IMR-90 (cell line): ENCODE measurements around the gene PDYN. TPM values are rescaled to one million over a fixed set of nuclear protein-coding genes. Genes with fewer than 3 reads are reported as not detected.

Experiments
- ATAC-seq: fragments of 200-7000 bp; cut with Tn5 transposase; 2 replicates; pipeline ENCODE4 v1.9.1; 2020; ENCODE audit warnings: low read depth, mild to moderate bottlenecking, moderate library complexity
- BruUV-seq: library from RNA; stranded (reverse); fragments of 400-500 nt; replicated peaks from 2 replicates; lab custom pipeline; 2021; lab: Mats Ljungman, UMichigan
- CTCF ChIA-PET: fragments of 300-600 bp; formaldehyde crosslinking; extraction: SDS; loops from one replicate; lab custom pipeline; 2021; ENCODE audit warnings: antibody characterized with exemption; lab: Yijun Ruan, JAX
- POLR2A ChIA-PET: fragments of 300-600 bp; sonication (Branson Sonifier 250); formaldehyde crosslinking; loops from one replicate; lab custom pipeline; 2022; ENCODE audit warnings: antibody characterized with exemption; ENCODE audit not compliant: unreplicated experiment; lab: Charles Lee
- DNase-seq: peaks from one replicate; pipeline ENCODE4 v3.0.0; 2013
- H2AFZ ChIP-seq: replicated peaks from 2 replicates; pipeline ENCODE3; 2013; ENCODE audit warnings: low read length, mild to moderate bottlenecking; ENCODE audit not compliant: poor library complexity
- H2AK5ac ChIP-seq: 2 replicates; pipeline ENCODE4 v1.6.1; 2013; ENCODE audit warnings: low read depth, low read length, inconsistent platforms
- H2AK9ac ChIP-seq: replicated peaks from 2 replicates; pipeline ENCODE3; 2013; ENCODE audit warnings: mild to moderate bottlenecking, low read depth, low read length, moderate library complexity; ENCODE audit not compliant: poor library complexity
- H2BK120ac ChIP-seq: 2 replicates; pipeline ENCODE4 v1.6.1; 2013; ENCODE audit warnings: low read depth, low read length, inconsistent platforms
- H2BK15ac ChIP-seq: 3 replicates; pipeline ENCODE4 v1.6.1; 2013; ENCODE audit warnings: low read depth, low read length, inconsistent platforms
- H2BK20ac ChIP-seq: 2 replicates; pipeline ENCODE4 v1.6.1; 2013; ENCODE audit warnings: low read depth, mild to moderate bottlenecking, inconsistent platforms, low read length, moderate library complexity
- H2BK5ac ChIP-seq: 2 replicates; pipeline ENCODE4 v1.6.1; 2013; ENCODE audit warnings: mild to moderate bottlenecking, low read depth, low read length, inconsistent platforms; ENCODE audit not compliant: poor library complexity, severe bottlenecking
- H3K14ac ChIP-seq: replicated peaks from 2 replicates; pipeline ENCODE4 v1.6.1; 2013; ENCODE audit warnings: low read depth, low read length, inconsistent platforms
- H3K18ac ChIP-seq: 2 replicates; pipeline ENCODE4 v1.6.1; 2013; ENCODE audit warnings: low read depth, low read length, control low read depth
- H3K23ac ChIP-seq: 2 replicates; pipeline ENCODE4 v1.6.1; 2013; ENCODE audit warnings: low read depth, low read length, inconsistent platforms
- H3K27ac ChIP-seq: 2 replicates; pipeline ENCODE4 v1.5.1; 2013; ENCODE audit warnings: mild to moderate bottlenecking, control low read depth, low read length; ENCODE audit not compliant: insufficient read depth
- H3K27me3 ChIP-seq: 2 replicates; pipeline ENCODE4 v1.6.1; 2013; ENCODE audit warnings: low read length; ENCODE audit not compliant: control insufficient read depth, insufficient read depth
- H3K36me3 ChIP-seq: 2 replicates; pipeline ENCODE4 v1.6.1; 2013; ENCODE audit warnings: low read length, mixed read lengths; ENCODE audit not compliant: control insufficient read depth, insufficient read depth
- H3K4ac ChIP-seq: 2 replicates; pipeline ENCODE4 v1.6.1; 2013; ENCODE audit warnings: low read depth, low read length, inconsistent platforms
- H3K4me1 ChIP-seq: 2 replicates; pipeline ENCODE4 v1.6.1; 2013; ENCODE audit warnings: low read length, mixed read lengths; ENCODE audit not compliant: control insufficient read depth, insufficient read depth
- H3K4me2 ChIP-seq: 2 replicates; pipeline ENCODE4 v1.6.1; 2013; ENCODE audit warnings: low read depth, mild to moderate bottlenecking, control low read depth, low read length, moderate library complexity
- H3K4me3 ChIP-seq: 2 replicates; pipeline ENCODE4 v1.5.1; 2013; ENCODE audit warnings: low read depth, mild to moderate bottlenecking, control low read depth, low read length, moderate library complexity; ENCODE audit not compliant: insufficient read depth
- H3K56ac ChIP-seq: 2 replicates; pipeline ENCODE4 v1.6.1; 2013; ENCODE audit warnings: low read length, inconsistent platforms; ENCODE audit not compliant: insufficient read depth; ENCODE audit errors: extremely low read depth
- H3K79me1 ChIP-seq, 2 experiments: 2 replicates each; pipeline ENCODE4 v1.6.1; 2013; ENCODE audit warnings: low read length in 2 of 2, inconsistent platforms in 1 of 2, low read depth in 1 of 2
- H3K9ac ChIP-seq: 2 replicates; pipeline ENCODE4 v1.6.1; 2013; ENCODE audit warnings: low read depth, low read length, control low read depth
- H3K9me1 ChIP-seq: 2 replicates; pipeline ENCODE4 v1.6.1; 2013; ENCODE audit warnings: low read length, inconsistent platforms; ENCODE audit not compliant: insufficient read depth
- H3K9me3 ChIP-seq: 2 replicates; pipeline ENCODE4 v1.6.1; 2013; ENCODE audit warnings: low read length; ENCODE audit not compliant: control insufficient read depth, insufficient read depth
- H4K20me1 ChIP-seq: 2 replicates; pipeline ENCODE4 v1.6.1; 2013; ENCODE audit warnings: low read length, inconsistent platforms; ENCODE audit not compliant: insufficient read depth
- H4K5ac ChIP-seq: 2 replicates; pipeline ENCODE4 v1.6.1; 2013; ENCODE audit warnings: mild to moderate bottlenecking, low read depth, low read length, control low read depth
- H4K8ac ChIP-seq, 2 experiments: 2 replicates each; pipeline ENCODE4 v1.6.1; 2013; ENCODE audit warnings: low read depth in 2 of 2, low read length in 2 of 2, control low read depth in 1 of 2, inconsistent platforms in 1 of 2
- H4K91ac ChIP-seq: 2 replicates; pipeline ENCODE4 v1.6.1; 2013; ENCODE audit warnings: low read depth, low read length, inconsistent platforms; ENCODE audit not compliant: insufficient read depth
- MAZ ChIP-seq: IDR thresholded peaks from 2 replicates; pipeline ENCODE4 v1.6.1; 2012; ENCODE audit warnings: low read depth, mild to moderate bottlenecking, low read length, improper control_type of control experiment, moderate library complexity, borderline replicate concordance
- MXI1 ChIP-seq: IDR thresholded peaks from 2 replicates; pipeline ENCODE4 v1.6.1; 2012; ENCODE audit warnings: low read depth, mild to moderate bottlenecking, low read length, moderate library complexity, borderline replicate concordance
- NFE2L2 ChIP-seq: fragments of 150-350 bp; IDR thresholded peaks from 2 replicates; pipeline ENCODE4 v1.6.1; 2016; ENCODE audit warnings: low read depth, mild to moderate bottlenecking, low read length
- POLR2A ChIP-seq: IDR thresholded peaks from 2 replicates; pipeline ENCODE4 v1.6.1; 2012; ENCODE audit warnings: mild to moderate bottlenecking, low read depth, low read length
- RCOR1 ChIP-seq: IDR thresholded peaks from 2 replicates; pipeline ENCODE4 v1.6.1; 2012; ENCODE audit warnings: mild to moderate bottlenecking, low read length, improper control_type of control experiment; ENCODE audit not compliant: insufficient replicate concordance
- RFX5 ChIP-seq: IDR thresholded peaks from 2 replicates; pipeline ENCODE4 v1.8.0; 2012; ENCODE audit warnings: low read depth, mild to moderate bottlenecking, low read length, moderate library complexity
- SMC3 ChIP-seq: fragments of 150-350 bp; IDR thresholded peaks from 2 replicates; pipeline ENCODE4 v1.6.1; 2016; ENCODE audit warnings: low read depth, mild to moderate bottlenecking, antibody characterized with exemption, low read length, moderate library complexity
- WGBS, 2 experiments: methylation state at CpG; one replicate each; pipeline versions ENCODE4 v1.1.5 to v1.1.7; 2013; ENCODE audit warnings: missing lambda C conversion rate in 2 of 2; ENCODE audit not compliant: insufficient read length in 1 of 2; ENCODE audit errors: extremely low coverage in 2 of 2; 5-methylcytosine and 5-hydroxymethylcytosine counted together
- dilution Hi-C: fragments of 300-500 bp; cut with HindIII; formaldehyde crosslinking; loops from one replicate; pipeline ENCODE4 v1.14.3; 2018; ENCODE audit warnings: low sequenced_read_pairs; ENCODE audit not compliant: unreplicated experiment
- in situ Hi-C: fragments of 300-500 bp; cut with MboI; formaldehyde crosslinking; loops from 3 replicates; pipeline ENCODE4 v1.14.3; 2019; ENCODE audit warnings: low sequenced_read_pairs, inconsistent platforms, mixed read lengths
- intact Hi-C: fragments of 100-400 bp; cut with micrococcal nuclease; formaldehyde crosslinking; loops from 2 replicates; pipeline ENCODE4 v1.10.0; 2022
- polyA plus RNA-seq, 3 experiments: library from polyadenylated mRNA; depleted of rRNA; stranded (reverse); fragments of >200 nt; gene quantifications; 2 replicates each; pipeline ENCODE4 v1.2.3, GENCODE V29; 2012; ENCODE audit warnings: low replicate concordance in 1 of 3
- total RNA-seq: library from RNA; depleted of rRNA; stranded (reverse); fragments of >200 nt; gene quantifications from 2 replicates; pipeline ENCODE4 v1.2.3, GENCODE V29; 2012
- TF ChIP-seq, protein P1 (sequence below): conservative IDR thresholded peaks from 2 replicates; pipeline ENCODE4 v1.5.1; 2012; ENCODE audit warnings: mild to moderate bottlenecking, low read depth, low read length, improper control_type of control experiment

The PDYN gene
- total and polyA plus RNA-seq, 2 of the 4 experiments (the other 2 are of a cell fraction): not detected

DNA sequence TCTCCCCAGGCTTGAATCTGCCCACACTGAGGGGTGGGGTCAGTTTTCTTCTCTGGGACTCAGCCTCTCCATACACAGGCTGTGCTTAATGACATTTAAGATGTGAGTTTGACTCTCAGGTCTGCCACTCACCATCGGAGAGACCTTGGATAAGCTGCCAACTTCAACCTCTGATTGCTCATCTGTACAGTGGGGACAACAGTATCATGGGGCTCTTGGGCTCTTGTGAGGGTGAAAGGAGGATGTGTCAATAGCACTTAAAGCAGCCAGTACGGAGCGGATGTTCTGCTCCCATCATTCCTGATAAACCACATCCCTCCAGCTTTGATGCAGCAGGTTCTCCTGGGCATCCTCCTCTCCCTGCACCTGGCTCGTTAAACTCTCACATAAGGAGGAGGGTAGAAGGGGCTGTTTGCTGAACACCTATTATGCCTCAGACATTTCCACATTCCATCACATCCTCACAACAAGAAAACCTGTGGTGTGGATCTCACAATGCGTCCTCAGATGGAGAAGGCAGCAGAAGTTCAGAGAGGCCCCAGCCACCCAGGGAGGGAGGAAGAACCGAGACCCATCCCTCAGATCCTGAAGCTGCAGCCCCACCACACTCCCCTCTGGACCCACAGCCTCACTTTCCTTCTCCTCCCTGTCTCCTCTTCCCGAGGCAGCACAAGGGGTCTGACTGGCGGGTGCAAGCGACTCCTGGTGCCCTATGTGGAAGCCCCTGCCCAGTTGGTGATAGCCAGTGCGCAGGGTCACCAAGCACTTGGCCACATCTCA lies 1.9 kb upstream of the PDYN start:
- Histone ChIP-seq H4K5ac (no peak overlapping the region), H3K18ac (no peak overlapping the region), H3K27ac (no peak overlapping the region), H4K20me1 (no peaks in the 10 kb centered on the region), H3K4ac (no peak overlapping the region), H3K4me1 (no peaks in the 10 kb centered on the region), H3K14ac (no peak overlapping the region), H3K79me1 (no peaks in the 10 kb centered on the region), H2AK5ac (no peak overlapping the region), H3K23ac (no peak overlapping the region), H3K4me2 (no peak overlapping the region), H3K9me3 (no peaks in the 10 kb centered on the region), H2BK120ac (no peak overlapping the region), H3K36me3 (no peaks in the 10 kb centered on the region), H2BK5ac (no peak overlapping the region), H3K27me3 (peaks cover 36% of the 10 kb centered on the region), H2AK9ac (no peak overlapping the region), H3K9ac (no peak overlapping the region), H3K56ac (no peak overlapping the region), H2BK15ac (no peak overlapping the region), H4K8ac (no peak overlapping the region), H3K4me3 (no peak overlapping the region), H4K91ac (no peak overlapping the region), H3K9me1 (no peaks in the 10 kb centered on the region), H2AFZ (no peak overlapping the region), H2BK20ac (no peak overlapping the region)
- TF ChIP-seq NFE2L2: no peak
- no peak for TF ChIP-seq SMC3
- no peak for TF ChIP-seq RFX5
- TF ChIP-seq RCOR1: no peak
- no peak for TF ChIP-seq MXI1
- TF ChIP-seq, protein P1, sequence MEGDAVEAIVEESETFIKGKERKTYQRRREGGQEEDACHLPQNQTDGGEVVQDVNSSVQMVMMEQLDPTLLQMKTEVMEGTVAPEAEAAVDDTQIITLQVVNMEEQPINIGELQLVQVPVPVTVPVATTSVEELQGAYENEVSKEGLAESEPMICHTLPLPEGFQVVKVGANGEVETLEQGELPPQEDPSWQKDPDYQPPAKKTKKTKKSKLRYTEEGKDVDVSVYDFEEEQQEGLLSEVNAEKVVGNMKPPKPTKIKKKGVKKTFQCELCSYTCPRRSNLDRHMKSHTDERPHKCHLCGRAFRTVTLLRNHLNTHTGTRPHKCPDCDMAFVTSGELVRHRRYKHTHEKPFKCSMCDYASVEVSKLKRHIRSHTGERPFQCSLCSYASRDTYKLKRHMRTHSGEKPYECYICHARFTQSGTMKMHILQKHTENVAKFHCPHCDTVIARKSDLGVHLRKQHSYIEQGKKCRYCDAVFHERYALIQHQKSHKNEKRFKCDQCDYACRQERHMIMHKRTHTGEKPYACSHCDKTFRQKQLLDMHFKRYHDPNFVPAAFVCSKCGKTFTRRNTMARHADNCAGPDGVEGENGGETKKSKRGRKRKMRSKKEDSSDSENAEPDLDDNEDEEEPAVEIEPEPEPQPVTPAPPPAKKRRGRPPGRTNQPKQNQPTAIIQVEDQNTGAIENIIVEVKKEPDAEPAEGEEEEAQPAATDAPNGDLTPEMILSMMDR: no peak
- no peak for TF ChIP-seq POLR2A
- no peak for TF ChIP-seq MAZ
- POLR2A ChIA-PET: no interaction called here
- 20% methylated on average over 1 of the region's 10 CpGs; no CpG with 5 or more reads in 1 of the 2 experiments for WGBS, 2 experiments
- in situ Hi-C loops: no loop called here
- no peak for ATAC-seq
- dilution Hi-C loops: no loop called here
- CTCF ChIA-PET: no interaction called here
- no TSS peak for BruUV-seq
- DNase-seq: no peak
- intact Hi-C loops: no loop called here
